ENCODE measurements around the gene DIAPH2.

DIAPH2 gene

GRCh38 chrX:97616883-97617530, 932.4 kb downstream of the DIAPH2 start:
- no peak for TF ChIP-seq CTCF (IDR thresholded peaks at IDR 0.05)
- no peak overlapping the region for H3K27ac Mint-ChIP-seq
- no peak for DNase-seq
- peaks cover 12% of the 10 kb centered on the region for H3K4me1 Mint-ChIP-seq
- no peak overlapping the region for H3K4me3 Mint-ChIP-seq
- no peaks in the 10 kb centered on the region for H3K36me3 Mint-ChIP-seq (ENCODE audit: low read depth)
- no peaks in the 10 kb centered on the region for H3K9me3 Mint-ChIP-seq
- H3K27me3 Mint-ChIP-seq (ENCODE audit: low read depth, poor library complexity): no peaks in the 10 kb centered on the region

GRCh38 chrX:97619499-97619898, 934.9 kb downstream of the DIAPH2 start:
- TF ChIP-seq CTCF (IDR thresholded peaks at IDR 0.05): no peak
- no peaks in the 10 kb centered on the region for H3K27me3 Mint-ChIP-seq (ENCODE audit: low read depth, poor library complexity)
- peaks cover 12% of the 10 kb centered on the region for H3K4me1 Mint-ChIP-seq
- H3K36me3 Mint-ChIP-seq (ENCODE audit: low read depth): no peaks in the 10 kb centered on the region
- DNase-seq: no peak
- H3K27ac Mint-ChIP-seq: no peak overlapping the region
- H3K9me3 Mint-ChIP-seq: no peaks in the 10 kb centered on the region
- no peak overlapping the region for H3K4me3 Mint-ChIP-seq

- no peaks in the 10 kb centered on the region for H3K36me3 Mint-ChIP-seq (ENCODE audit: low read depth)
- peaks cover 5% of the 10 kb centered on the region for H3K4me1 Mint-ChIP-seq
- no peak overlapping the region for H3K27ac Mint-ChIP-seq
- DNase-seq: no peak
- H3K27me3 Mint-ChIP-seq (ENCODE audit: low read depth, poor library complexity): no peaks in the 10 kb centered on the region
- H3K9me3 Mint-ChIP-seq: peaks cover 6% of the 10 kb centered on the region
- H3K4me3 Mint-ChIP-seq: no peak overlapping the region
- TF ChIP-seq CTCF (IDR thresholded peaks at IDR 0.05): no peak
These were observed 937.5 kb downstream of the DIAPH2 start for GRCh38 chrX:97622111-97622510.

GRCh38 chrX:97628326-97628725, 943.7 kb downstream of the DIAPH2 start:
- H3K36me3 Mint-ChIP-seq (ENCODE audit: low read depth): no peaks in the 10 kb centered on the region
- no peaks in the 10 kb centered on the region for H3K4me1 Mint-ChIP-seq
- no peak for DNase-seq
- TF ChIP-seq CTCF (IDR thresholded peaks at IDR 0.05): no peak
- no peak overlapping the region for H3K27ac Mint-ChIP-seq
- peaks cover 3% of the 10 kb centered on the region for H3K27me3 Mint-ChIP-seq (ENCODE audit: low read depth, poor library complexity)
- no peak overlapping the region for H3K4me3 Mint-ChIP-seq
- H3K9me3 Mint-ChIP-seq: peaks cover 6% of the 10 kb centered on the region

GRCh38 chrX:97628807-97629596, 944.4 kb downstream of the DIAPH2 start:
- no peak for TF ChIP-seq CTCF (IDR thresholded peaks at IDR 0.05)
- H3K27ac Mint-ChIP-seq: no peak overlapping the region
- no peak for DNase-seq
- H3K4me3 Mint-ChIP-seq: no peak overlapping the region
- peaks cover 6% of the 10 kb centered on the region for H3K9me3 Mint-ChIP-seq
- no peaks in the 10 kb centered on the region for H3K36me3 Mint-ChIP-seq (ENCODE audit: low read depth)
- H3K4me1 Mint-ChIP-seq: no peaks in the 10 kb centered on the region
- H3K27me3 Mint-ChIP-seq (ENCODE audit: low read depth, poor library complexity): peaks cover 3% of the 10 kb centered on the region

- Mint-ChIP-seq H3K9me3 (peaks cover 6% of the 10 kb centered on the region), H3K4me3 (no peak overlapping the region), H3K27ac (no peak overlapping the region), H3K36me3 (ENCODE audit: low read depth) (no peaks in the 10 kb centered on the region), H3K27me3 (ENCODE audit: low read depth, poor library complexity) (peaks cover 3% of the 10 kb centered on the region), H3K4me1 (no peaks in the 10 kb centered on the region)
- DNase-seq: no peak
- TF ChIP-seq CTCF (IDR thresholded peaks at IDR 0.05): no peak
These were observed 944.9 kb downstream of the DIAPH2 start for GRCh38 chrX:97629597-97629985.

Data from nephron progenitor cell (in vitro differentiated cells).